Neural crest cell (in vitro differentiated cells): ENCODE data around the gene MDC1. TPM values are rescaled to one million over a fixed set of nuclear protein-coding genes. Genes with fewer than 3 reads are reported as not detected.

Source experiments
- DNase-seq: peaks from one replicate; pipeline ENCODE4 v3.0.0; 2021; ENCODE audit warnings: low read depth, mixed read lengths, low spot score
- H3K27ac Mint-ChIP-seq: one replicate; pipeline ENCODE4 v1.8.0; 2021; ENCODE audit warnings: mild to moderate bottlenecking, mixed read lengths; ENCODE audit not compliant: unreplicated experiment
- H3K27me3 Mint-ChIP-seq: 2 replicates; pipeline ENCODE4 v1.8.0; 2021; ENCODE audit warnings: low read depth, mild to moderate bottlenecking, mixed read lengths
- H3K36me3 Mint-ChIP-seq: 2 replicates; pipeline ENCODE4 v1.8.0; 2021; ENCODE audit warnings: low read depth, mild to moderate bottlenecking, mixed read lengths
- H3K4me1 Mint-ChIP-seq: 2 replicates; pipeline ENCODE4 v1.8.0; 2021; ENCODE audit warnings: mixed read lengths
- H3K4me3 Mint-ChIP-seq: one replicate; pipeline ENCODE4 v1.8.0; 2021; ENCODE audit warnings: mild to moderate bottlenecking, mixed read lengths
- H3K9me3 Mint-ChIP-seq: 2 replicates; pipeline ENCODE4 v1.8.0; 2021; ENCODE audit warnings: mixed read lengths
- total RNA-seq: library from RNA; stranded (reverse); gene quantifications from 2 replicates; pipeline ENCODE4 v1.2.1, GENCODE V29; 2021
- TF ChIP-seq, protein P1 (sequence below): fragments of 200-600 bp; sonication (generic); conservative IDR thresholded peaks from 2 replicates; pipeline ENCODE4 v1.5.0; 2021; ENCODE audit warnings: antibody characterized with exemption, mild to moderate bottlenecking

MDC1 gene
- total RNA-seq, 1 donor from 2014 or later, result 104 TPM

DNA sequence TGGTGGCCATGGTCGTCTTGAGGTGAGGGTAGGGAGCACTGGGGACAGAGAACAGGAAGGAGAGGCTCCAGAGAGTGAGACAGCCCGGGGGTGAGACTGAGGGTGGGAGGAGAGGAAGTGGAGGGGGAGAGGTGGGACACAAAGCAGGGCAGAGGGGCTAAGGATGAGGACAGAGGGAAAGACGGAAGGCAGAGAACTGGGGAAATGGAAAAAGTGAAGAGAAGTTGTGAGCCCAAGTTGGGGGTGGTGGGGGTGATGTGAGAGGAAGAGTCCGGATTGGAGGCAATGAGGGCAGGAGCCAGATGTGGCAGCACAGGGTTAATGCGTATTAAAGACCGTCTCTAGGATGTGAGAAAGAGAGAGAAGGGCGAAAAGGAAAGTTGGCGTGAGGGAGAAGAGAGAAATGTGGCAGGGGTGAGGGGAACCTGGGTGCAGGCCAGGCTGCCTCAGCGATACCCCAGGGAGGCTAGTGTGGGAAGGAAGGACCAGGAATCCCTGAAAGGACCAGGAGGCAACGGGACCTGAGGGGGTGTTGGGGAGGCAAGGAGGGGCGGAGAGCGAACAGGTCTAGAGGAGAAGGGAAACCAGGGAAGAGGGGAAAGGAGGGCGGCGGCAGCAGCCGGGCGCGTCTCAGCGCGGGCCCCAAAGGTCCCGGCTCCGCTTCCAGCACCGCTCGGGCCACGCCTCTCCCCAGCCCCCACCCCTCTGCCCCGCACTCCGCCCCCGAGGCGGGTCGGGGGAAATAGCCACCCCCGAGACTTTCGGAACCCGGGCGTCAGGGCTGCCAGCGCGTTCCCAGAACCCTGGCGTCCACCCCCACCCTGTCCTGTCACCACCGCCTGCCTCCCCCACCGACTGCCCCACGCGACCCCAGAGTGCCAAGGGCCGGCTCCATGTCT is 30.8 kb downstream of the MDC1 start, which contains the start of gene PPP1R18:
PPP1R18 (minus strand) TSS at position 637 of the 899 bp plus-strand sequence; CDS start at position 10, 627 bp downstream.
- TF ChIP-seq, protein P1, sequence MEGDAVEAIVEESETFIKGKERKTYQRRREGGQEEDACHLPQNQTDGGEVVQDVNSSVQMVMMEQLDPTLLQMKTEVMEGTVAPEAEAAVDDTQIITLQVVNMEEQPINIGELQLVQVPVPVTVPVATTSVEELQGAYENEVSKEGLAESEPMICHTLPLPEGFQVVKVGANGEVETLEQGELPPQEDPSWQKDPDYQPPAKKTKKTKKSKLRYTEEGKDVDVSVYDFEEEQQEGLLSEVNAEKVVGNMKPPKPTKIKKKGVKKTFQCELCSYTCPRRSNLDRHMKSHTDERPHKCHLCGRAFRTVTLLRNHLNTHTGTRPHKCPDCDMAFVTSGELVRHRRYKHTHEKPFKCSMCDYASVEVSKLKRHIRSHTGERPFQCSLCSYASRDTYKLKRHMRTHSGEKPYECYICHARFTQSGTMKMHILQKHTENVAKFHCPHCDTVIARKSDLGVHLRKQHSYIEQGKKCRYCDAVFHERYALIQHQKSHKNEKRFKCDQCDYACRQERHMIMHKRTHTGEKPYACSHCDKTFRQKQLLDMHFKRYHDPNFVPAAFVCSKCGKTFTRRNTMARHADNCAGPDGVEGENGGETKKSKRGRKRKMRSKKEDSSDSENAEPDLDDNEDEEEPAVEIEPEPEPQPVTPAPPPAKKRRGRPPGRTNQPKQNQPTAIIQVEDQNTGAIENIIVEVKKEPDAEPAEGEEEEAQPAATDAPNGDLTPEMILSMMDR, result no peak
- Mint-ChIP-seq H3K9me3 (no peaks in the 10 kb centered on the region), H3K4me1 (peaks cover 85% of the 10 kb centered on the region), H3K27ac (peak within 1 kb of the TSS; percentile 97), H3K36me3 (peaks cover 3% of the 10 kb centered on the region), H3K4me3 (peak within 1 kb of the TSS; percentile 96), H3K27me3 (no peaks in the 10 kb centered on the region)
- DNase-seq, result no peak

DNA sequence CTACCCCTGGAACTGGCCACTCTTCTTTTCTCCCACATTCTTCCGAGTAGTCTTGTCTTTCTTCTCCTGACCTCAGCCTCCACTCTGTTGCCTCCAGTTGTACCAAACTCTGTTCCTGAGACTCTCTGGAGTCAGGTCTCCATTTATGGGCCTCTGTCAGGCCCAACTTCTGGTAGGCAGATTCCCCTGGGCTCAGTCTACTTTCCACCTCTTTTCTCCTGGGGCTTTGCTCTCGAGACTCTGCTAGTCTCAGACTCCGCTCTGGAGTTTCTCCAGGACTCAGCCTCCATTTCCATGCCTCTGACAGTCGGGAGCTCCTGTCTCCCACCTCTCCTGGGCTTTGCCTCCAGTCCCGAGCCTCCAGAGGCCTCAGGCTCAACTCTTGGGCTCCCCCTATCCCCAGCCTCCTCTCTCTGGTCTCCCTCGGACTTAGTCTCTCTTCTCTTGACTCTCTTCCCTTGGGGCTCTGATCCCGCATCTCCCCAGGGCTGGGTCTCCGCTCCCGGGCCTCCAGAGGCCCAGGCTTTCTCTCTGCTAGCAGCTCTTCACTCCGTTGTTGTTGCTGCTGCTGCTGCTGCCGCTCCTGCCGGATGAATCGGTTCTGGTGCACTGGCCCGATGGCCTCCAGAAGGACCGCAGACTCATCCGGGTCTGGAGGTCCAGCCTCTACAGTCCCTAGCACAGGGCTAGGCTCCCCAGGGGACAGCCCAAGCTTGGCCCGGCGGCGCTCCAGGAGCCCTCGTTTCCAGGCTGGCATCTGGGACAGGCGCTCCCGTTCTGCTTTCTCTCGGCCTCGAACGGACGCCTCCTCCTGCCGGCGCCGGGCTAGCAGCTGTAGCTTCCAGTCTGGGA is 31.7 kb downstream of the MDC1 start:
- TF ChIP-seq, protein P1, result no peak
- no peak for DNase-seq
- Mint-ChIP-seq H3K36me3 (peaks cover 3% of the 10 kb centered on the region), H3K9me3 (no peaks in the 10 kb centered on the region), H3K4me1 (peaks cover 83% of the 10 kb centered on the region), H3K27ac (peak overlapping the region; percentile 85), H3K4me3 (peak overlapping the region; percentile 96), H3K27me3 (no peaks in the 10 kb centered on the region)

DNA sequence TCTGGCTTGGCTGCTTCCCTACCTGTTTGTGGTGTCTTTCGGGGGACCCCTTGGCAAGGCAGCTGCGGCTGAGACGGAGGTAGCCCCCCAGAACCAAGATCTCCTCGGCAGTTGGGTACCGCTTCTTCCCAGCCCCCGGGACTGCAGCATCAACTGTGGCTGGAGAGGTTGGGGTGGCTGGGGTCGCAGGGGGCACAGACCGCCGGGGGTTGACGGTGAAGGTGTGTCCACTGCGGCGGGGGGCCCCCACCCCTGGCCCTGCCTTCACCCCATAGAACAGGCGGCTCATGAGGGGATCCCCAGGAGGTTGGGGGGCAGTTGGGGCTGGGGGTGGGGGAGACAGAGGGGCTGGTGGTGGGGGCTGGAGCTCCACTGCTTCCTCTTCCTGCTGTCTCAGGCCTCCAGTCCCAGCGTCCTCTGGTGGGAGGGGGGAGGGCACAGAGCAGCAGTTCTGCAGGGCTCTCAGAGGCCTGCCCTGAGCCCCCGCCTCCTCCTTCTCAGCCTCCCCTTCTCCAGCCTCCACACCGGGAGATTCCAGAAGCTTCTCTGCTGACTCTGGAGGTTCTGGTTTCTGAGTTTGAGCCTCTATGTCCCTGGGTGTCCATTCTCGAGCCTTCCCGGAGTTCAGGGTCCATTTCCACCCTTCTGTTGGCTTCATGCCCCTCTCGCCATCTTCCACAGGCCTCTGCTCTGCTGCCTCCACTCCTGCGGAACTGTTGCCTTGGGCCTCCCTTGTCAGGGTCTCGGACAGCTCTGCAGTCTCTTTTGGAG is 32.5 kb downstream of the MDC1 start:
- no peak for DNase-seq
- H3K9me3 Mint-ChIP-seq, result no peaks in the 10 kb centered on the region
- H3K4me1 Mint-ChIP-seq, result peaks cover 83% of the 10 kb centered on the region
- H3K27ac Mint-ChIP-seq, result peak overlapping the region; percentile 76
- TF ChIP-seq, protein P1, result no peak
- H3K36me3 Mint-ChIP-seq, result peaks cover 3% of the 10 kb centered on the region
- H3K27me3 Mint-ChIP-seq, result no peaks in the 10 kb centered on the region
- H3K4me3 Mint-ChIP-seq, result peak overlapping the region; percentile 96

DNA sequence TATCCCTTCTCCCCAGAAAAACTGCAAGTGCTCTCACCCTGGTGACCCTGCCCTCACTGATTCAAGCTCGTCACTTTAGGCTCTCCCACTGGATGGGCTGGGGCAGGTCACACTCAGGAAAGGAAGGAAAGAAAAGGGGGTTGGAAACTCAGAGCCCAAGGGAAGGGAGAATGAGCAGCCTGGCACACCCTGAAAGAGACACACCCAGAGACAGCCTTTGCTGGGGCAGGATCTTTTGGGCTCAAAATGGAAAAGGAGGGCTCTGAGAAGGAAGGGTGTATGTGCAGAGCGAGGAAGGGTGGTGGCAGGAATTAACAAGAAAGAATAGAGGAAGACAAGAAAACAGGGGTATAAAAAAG is 33.1 kb downstream of the MDC1 start:
- peaks cover 83% of the 10 kb centered on the region for H3K4me1 Mint-ChIP-seq
- peak overlapping the region; percentile 76 for H3K27ac Mint-ChIP-seq
- H3K36me3 Mint-ChIP-seq, result peaks cover 6% of the 10 kb centered on the region
- TF ChIP-seq, protein P1, result no peak
- peak overlapping the region; percentile 90 for H3K4me3 Mint-ChIP-seq
- no peaks in the 10 kb centered on the region for H3K27me3 Mint-ChIP-seq
- no peak for DNase-seq
- H3K9me3 Mint-ChIP-seq, result no peaks in the 10 kb centered on the region
